K562 (cell line): ENCODE measurements around the gene ICAM2. TPM values are rescaled to one million over a fixed set of nuclear protein-coding genes. Genes with fewer than 3 reads are reported as not detected.

Source experiments
- ATAC-seq: fragments of 200-7000 bp; cut with Tn5 transposase; 3 replicates; pipeline ENCODE4 v1.9.1; 2020; ENCODE audit warnings: moderate library complexity
- BruUV-seq: library from RNA; stranded (reverse); fragments of 400-500 nt; replicated peaks from 2 replicates; lab custom pipeline; 2021; lab: Mats Ljungman, UMichigan
- CTCF ChIA-PET: fragments of 300-600 bp; formaldehyde crosslinking; extraction: SDS; loops from one replicate; lab custom pipeline; 2021; ENCODE audit warnings: low intra/inter-chr PET ratio; lab: Yijun Ruan, JAX
- POLR2A ChIA-PET: fragments of 300-600, 350-650 bp; sonication (Branson Sonifier 250); formaldehyde crosslinking; extraction: SDS; loops from one replicate; lab custom pipeline; 2021; ENCODE audit warnings: antibody characterized with exemption, inconsistent platforms; lab: Yijun Ruan, JAX
- DNase-seq, 4 experiments: peaks; one replicate each; pipeline versions ENCODE4 v3.0.0 to v3.0.0-alpha.2; 2011 to 2018; ENCODE audit warnings: low spot score in 3 of 4, mixed read lengths in 3 of 4; ENCODE audit errors: extremely low read depth in 1 of 4
- FAIRE-seq: peaks from 2 replicates; lab custom pipeline; 2011; peaks lifted over from hg19 to GRCh38; lab: Jason Lieb, UNC
- H2AFZ ChIP-seq: 2 replicates; pipeline ENCODE4 v1.6.0; 2011; ENCODE audit warnings: low read depth, low read length, control low read depth, inconsistent platforms
- H3K27ac ChIP-seq: fragments of 200-600 bp; 3 replicates; pipeline ENCODE4 v1.8.0; 2011; ENCODE audit warnings: low read depth, mild to moderate bottlenecking, control low read depth, inconsistent platforms, low read length, moderate library complexity, mixed read lengths; ENCODE audit errors: extremely low read depth
- H3K27me3 ChIP-seq, 2 experiments: fragments of 300-600 bp in 1 of 2; 2 replicates in 1 of 2; 3 replicates in 1 of 2; pipeline versions ENCODE4 v1.6.0 to v1.8.0; 2011; ENCODE audit warnings: inconsistent platforms in 2 of 2, low read length in 2 of 2, mild to moderate bottlenecking in 1 of 2, mixed read lengths in 1 of 2, moderate library complexity in 1 of 2; ENCODE audit not compliant: control insufficient read depth in 2 of 2, insufficient read depth in 2 of 2
- H3K36me3 ChIP-seq: fragments of 300-600 bp; 3 replicates; pipeline ENCODE4 v1.8.0; 2011; ENCODE audit warnings: mild to moderate bottlenecking, low read length, inconsistent platforms; ENCODE audit not compliant: control insufficient read depth, insufficient read depth
- H3K4me1 ChIP-seq, 2 experiments: fragments of 200-600 bp in 1 of 2; replicated peaks in 1 of 2; 2 replicates in 1 of 2; 3 replicates in 1 of 2; pipeline versions ENCODE4 v1.5.1 to v1.8.0; 2011; ENCODE audit warnings: inconsistent platforms in 2 of 2, low read length in 2 of 2, mild to moderate bottlenecking in 1 of 2, mixed read lengths in 1 of 2, moderate library complexity in 1 of 2; ENCODE audit not compliant: control insufficient read depth in 2 of 2, insufficient read depth in 2 of 2
- H3K4me2 ChIP-seq: 2 replicates; pipeline ENCODE4 v1.6.1; 2011; ENCODE audit warnings: low read length, control low read depth, inconsistent platforms, mixed read lengths; ENCODE audit not compliant: insufficient read depth
- H3K4me3 ChIP-seq: fragments of 200-600 bp; sonication (generic), shearing (Covaris generic); 2 replicates; pipeline ENCODE4 v1.5.1; 2016; ENCODE audit warnings: control low read depth, inconsistent platforms
- H3K79me2 ChIP-seq: fragments of 200-600 bp; 3 replicates; pipeline ENCODE4 v1.8.0; 2011; ENCODE audit warnings: low read length, inconsistent platforms; ENCODE audit not compliant: control insufficient read depth, insufficient read depth
- H3K9ac ChIP-seq, 2 experiments: 2 replicates each; pipeline versions ENCODE4 v1.6.0 to v1.6.1; 2011; ENCODE audit warnings: low read depth in 2 of 2, low read length in 2 of 2, control low read depth in 1 of 2, inconsistent platforms in 1 of 2, mild to moderate bottlenecking in 1 of 2, mixed read lengths in 1 of 2; ENCODE audit not compliant: insufficient read depth in 1 of 2
- H3K9me1 ChIP-seq: one replicate; pipeline ENCODE4 v1.6.0; 2011; ENCODE audit warnings: inconsistent platforms, mild to moderate bottlenecking, low read length, moderate library complexity; ENCODE audit not compliant: control insufficient read depth, insufficient read depth
- H3K9me3 ChIP-seq: replicated peaks from 2 replicates; pipeline ENCODE4 v1.5.1; 2011; ENCODE audit warnings: low read depth, low read length, inconsistent platforms; ENCODE audit not compliant: control insufficient read depth, insufficient read depth
- H4K20me1 ChIP-seq: replicated peaks from 2 replicates; pipeline ENCODE4 v1.6.1; 2011; ENCODE audit warnings: low read length, inconsistent platforms, mixed read lengths; ENCODE audit not compliant: control insufficient read depth, insufficient read depth
- AFF1 ChIP-seq, 2 experiments: fragments of 450-650 bp; IDR thresholded peaks; 2 replicates each; pipeline ENCODE4 v1.6.1; 2018; ENCODE audit warnings: mild to moderate bottlenecking in 2 of 2, low read depth in 1 of 2; ENCODE audit not compliant: partially characterized antibody in 2 of 2
- ATF6 ChIP-seq: sonication (generic); formaldehyde crosslinking; IDR thresholded peaks from 2 replicates; pipeline ENCODE4 v1.4.0; 2020; ENCODE audit warnings: mild to moderate bottlenecking, missing genetic modification reagents
- FOXP1 ChIP-seq: sonication (generic); formaldehyde crosslinking; IDR thresholded peaks from 2 replicates; pipeline ENCODE4 v1.8.0; 2022; ENCODE audit warnings: mild to moderate bottlenecking, missing genetic modification reagents
- HDAC8 ChIP-seq: fragments of 450-650 bp; IDR thresholded peaks from 2 replicates; pipeline ENCODE4 v1.6.1; 2016; ENCODE audit warnings: mild to moderate bottlenecking, missing genetic modification characterization, moderate library complexity, missing compliant biosample characterization
- HOXB6 ChIP-seq: fragments of 250-450 bp; sonication (Bioruptor Pico); IDR thresholded peaks from 2 replicates; pipeline ENCODE4 v1.5.1; 2022; ENCODE audit warnings: mild to moderate bottlenecking, borderline replicate concordance
- JUN ChIP-seq, 2 experiments: sonication (generic) in 1 of 2; formaldehyde crosslinking in 1 of 2; IDR thresholded peaks; 2 replicates each; pipeline versions ENCODE4 v1.6.1 to v1.8.0; 2012 to 2022; ENCODE audit warnings: borderline replicate concordance in 2 of 2, mild to moderate bottlenecking in 2 of 2, improper control_type of control experiment in 1 of 2, low read depth in 1 of 2, low read length in 1 of 2, missing genetic modification reagents in 1 of 2
- JUND ChIP-seq, 2 experiments: IDR thresholded peaks; 2 replicates in 1 of 2; 3 replicates in 1 of 2; pipeline ENCODE4 v1.6.1; 2011; ENCODE audit warnings: borderline replicate concordance in 2 of 2, low read depth in 2 of 2, low read length in 2 of 2, improper control_type of control experiment in 1 of 2, missing biosample characterization in 1 of 2, missing genetic modification characterization in 1 of 2, missing genetic modification reagents in 1 of 2
- MEF2D ChIP-seq: conservative IDR thresholded peaks from 2 replicates; pipeline ENCODE4 v1.6.1; 2016; ENCODE audit warnings: low read depth, missing genetic modification characterization, missing compliant biosample characterization
- TAF7 ChIP-seq: fragments of 450-650 bp; IDR thresholded peaks from 2 replicates; pipeline ENCODE4 v1.6.1; 2016; ENCODE audit warnings: missing genetic modification characterization, missing compliant biosample characterization
- THRA ChIP-seq: fragments of 450-650 bp; IDR thresholded peaks from 2 replicates; pipeline ENCODE4 v1.6.1; 2017; ENCODE audit warnings: mild to moderate bottlenecking, moderate library complexity
- ZNF133 ChIP-seq: fragments of 250-450 bp; sonication (Bioruptor Pico); IDR thresholded peaks from 2 replicates; pipeline ENCODE4 v1.4.0; 2020; ENCODE audit warnings: mild to moderate bottlenecking
- ZNF436 ChIP-seq: fragments of 250-450, 450-650 bp; sonication (Bioruptor Pico); formaldehyde crosslinking; IDR thresholded peaks from 2 replicates; pipeline ENCODE4 v1.7.0; 2020; ENCODE audit warnings: mild to moderate bottlenecking
- WGBS: fragments of 100-300 bp; shearing (Covaris generic); methylation state at CpG from one replicate; pipeline ENCODE4 v1.1.6; 2016; ENCODE audit warnings: low coverage, mixed read lengths; ENCODE audit not compliant: insufficient coverage; ENCODE audit errors: missing lambda C conversion rate; 5-methylcytosine and 5-hydroxymethylcytosine counted together
- in situ Hi-C: fragments of 300-500 bp; cut with MboI; formaldehyde crosslinking; loops from 4 replicates; pipeline ENCODE4 v1.15.0; 2018; ENCODE audit warnings: inconsistent platforms, mixed read lengths
- intact Hi-C: fragments of 100-400 bp; cut with micrococcal nuclease; formaldehyde crosslinking; loops from 2 replicates; pipeline ENCODE4 v1.14.2; 2022
- polyA plus RNA-seq, 8 experiments: library from polyadenylated mRNA; depleted of rRNA in 4 of 8; stranded (reverse) in 5 of 8; unstranded in 3 of 8; fragments of >200 nt; fragmentation: Nextera tagmentation in 2 of 8; fragmentation: Illumina TruSeq in 1 of 8; extraction: Ambion mirVana in 2 of 8; extraction: Trizol in 1 of 8; gene quantifications; 2 replicates each; pipeline versions ENCODE4 v1.2.1 to v1.2.3, GENCODE V29; 2011 to 2014; ENCODE audit warnings: inconsistent platforms in 1 of 8, missing spikeins in 1 of 8
- total RNA-seq, 7 experiments: library from RNA; depleted of rRNA in 6 of 7; stranded (reverse); fragments of >200 nt in 6 of 7; fragmentation: Illumina TruSeq in 2 of 7; extraction: Trizol in 2 of 7; gene quantifications; 2 replicates each; pipeline versions ENCODE4 v1.2.1 to v1.2.3, GENCODE V29; 2011 to 2021; ENCODE audit warnings: low replicate concordance in 1 of 7

The ICAM2 gene
- total and polyA plus RNA-seq, 9 of the 15 experiments (the other 6 are each of a cell fraction or from before 2014, with no cell fraction given): 37.9 to 89.4 (median 60.6) TPM

GRCh38 chr17:64063088-64063487 lies 42.7 kb upstream of the ICAM2 start:
- Histone ChIP-seq H3K4me3 (no peak overlapping the region), H2AFZ (no peak overlapping the region), H3K27ac (no peak overlapping the region), H4K20me1 (no peaks in the 10 kb centered on the region), H3K9me1 (no peaks in the 10 kb centered on the region), H3K79me2 (no peaks in the 10 kb centered on the region), H3K4me1 (peaks cover 0 to 4% of the 10 kb centered on the region in 2 experiments; a peak in 1 of 5 replicates), H3K9ac (peak overlapping the region in 1 of 2 experiments; percentile 23; a peak in 1 of 4 replicates), H3K36me3 (peaks cover 9% of the 10 kb centered on the region; the same call in 2 of the 3 replicates), H3K9me3 (no peaks in the 10 kb centered on the region), H3K4me2 (no peak overlapping the region), H3K27me3 (no peaks in the 10 kb centered on the region)
- no TSS peak for BruUV-seq
- 72% methylated on average over 5 of the region's 5 CpGs for WGBS
- intact Hi-C loops (loop anchor here (1.0 to 10.0 kb wide), 2 partner anchors 70 to 222 kb away; no protein-coding TSS in a partner anchor), in situ Hi-C loops (loop anchor here (5.0 kb wide), 1 partner anchor 69 kb away; the partner anchor contains the start of gene ERN1)
- ATAC-seq (no peak), DNase-seq (no peak), FAIRE-seq (no peak)
- ChIA-PET CTCF (interaction anchor here (1.1 to 3.6 kb wide), 3 partner anchors 70 to 219 kb away, joined by 3 to 32 read pairs (median 6); no protein-coding TSS in a partner anchor), POLR2A (interaction anchor here (0.6 to 1.8 kb wide), 5 partner anchors 12 to 188 kb away, joined by 3 to 8 read pairs (median 4); no protein-coding TSS in a partner anchor)
- TF ChIP-seq JUND (IDR thresholded peaks at IDR 0.05; ENCODE audit: borderline replicate concordance, low read depth, low read length) (no peak), JUND (tag; IDR thresholded peaks at IDR 0.05; ENCODE audit: borderline replicate concordance, low read depth, low read length) (no peak), ZNF436 (CRISPR knock-in tag) (no peak), JUN (IDR thresholded peaks at IDR 0.05; ENCODE audit: borderline replicate concordance, low read depth, low read length) (no peak), JUN (CRISPR knock-in tag; IDR thresholded peaks at IDR 0.05; ENCODE audit: borderline replicate concordance) (no peak), HOXB6 (CRISPR knock-in tag) (no peak), HDAC8 (tag) (no peak), ATF6 (CRISPR knock-in tag) (no peak), AFF1 (IDR thresholded peaks at IDR 0.05; ENCODE audit: low read depth in 1 of 2, partially characterized antibody in 2 of 2) (no peak), MEF2D (no peak), TAF7 (tag) (no peak), THRA (no peak), ZNF133 (CRISPR knock-in tag) (no peak), FOXP1 (CRISPR knock-in tag) (no peak)
